Sigmoid colon (tissue), 4 donors: ENCODE results near the gene DIS3L2.

Source experiments
- CTCF ChIP-seq, 4 experiments: fragments of 450-650 bp in 3 of 4; fragments of 200-600 bp in 1 of 4; IDR thresholded peaks; one replicate each; pipeline ENCODE4 v1.5.1; 2016 to 2019; ENCODE audit warnings: antibody characterized with exemption in 4 of 4, mild to moderate bottlenecking in 3 of 4, moderate library complexity in 2 of 4
- EP300 ChIP-seq, 4 donors: sonication (generic); formaldehyde crosslinking; IDR thresholded peaks; one replicate each; pipeline ENCODE4 v1.6.1; 2017; ENCODE audit warnings: antibody characterized with exemption in 4 of 4
- POLR2A ChIP-seq, 2 donors: fragments of 450-650 bp; IDR thresholded peaks; one replicate each; pipeline ENCODE4 v1.6.1; 2016; ENCODE audit warnings: antibody characterized with exemption in 2 of 2, mild to moderate bottlenecking in 2 of 2, moderate library complexity in 2 of 2
- POLR2AphosphoS5 ChIP-seq, 4 donors: sonication (generic); formaldehyde crosslinking; IDR thresholded peaks; one replicate each; pipeline ENCODE4 v1.6.1; 2017; ENCODE audit warnings: antibody characterized with exemption in 4 of 4

- TF ChIP-seq EP300 (IDR thresholded peaks at IDR 0.05) = no peak
- TF ChIP-seq CTCF (IDR thresholded peaks at IDR 0.05) = no peak
- no peak for TF ChIP-seq POLR2A (IDR thresholded peaks at IDR 0.05)
- no peak for TF ChIP-seq POLR2AphosphoS5 (IDR thresholded peaks at IDR 0.05)
Observed at GRCh38 chr2:232204457-232204931, 243.0 kb downstream of the DIS3L2 start.
